Liver (tissue), 3 donors: Measurements from ENCODE around the gene PRSS57.

Source experiments
- EGR1 ChIP-seq, 2 donors: IDR thresholded peaks; 2 replicates each; pipeline ENCODE4 v1.6.1; 2016 to 2018; ENCODE audit warnings: antibody characterized with exemption in 2 of 2, low read depth in 2 of 2
- GABPA ChIP-seq, 2 donors: IDR thresholded peaks in 1 of 2; conservative IDR thresholded peaks in 1 of 2; 2 replicates each; pipeline ENCODE4 v1.6.1; 2016; ENCODE audit warnings: antibody characterized with exemption in 2 of 2, mild to moderate bottlenecking in 1 of 2, moderate library complexity in 1 of 2
- NR2F2 ChIP-seq: IDR thresholded peaks from 2 replicates; pipeline ENCODE4 v1.6.1; 2016; ENCODE audit warnings: antibody characterized with exemption
- RAD21 ChIP-seq, 2 donors: IDR thresholded peaks; 2 replicates each; pipeline ENCODE4 v1.6.1; 2016; ENCODE audit warnings: antibody characterized with exemption in 2 of 2, mild to moderate bottlenecking in 2 of 2
- SP1 ChIP-seq: IDR thresholded peaks from 2 replicates; pipeline ENCODE4 v1.6.1; 2018; ENCODE audit warnings: antibody characterized with exemption, mild to moderate bottlenecking
- TAF1 ChIP-seq: conservative IDR thresholded peaks from 2 replicates; pipeline ENCODE4 v1.6.1; 2016; ENCODE audit warnings: antibody characterized with exemption, mild to moderate bottlenecking
- YY1 ChIP-seq: IDR thresholded peaks from 2 replicates; pipeline ENCODE4 v1.6.1; 2016; ENCODE audit warnings: antibody characterized with exemption, mild to moderate bottlenecking
- TF ChIP-seq, protein P1 (sequence below): fragments of 150-350 bp; IDR thresholded peaks from 2 replicates; pipeline ENCODE4 v1.5.1; 2017; ENCODE audit warnings: improper control_type of control experiment, low read depth, low read length; ENCODE audit not compliant: missing input control
- TF ChIP-seq, protein P2 (sequence below): IDR thresholded peaks from 2 replicates; pipeline ENCODE4 v1.6.1; 2016; ENCODE audit warnings: antibody characterized with exemption, mild to moderate bottlenecking
- TF ChIP-seq, protein P3 (sequence below): IDR thresholded peaks from 2 replicates; pipeline ENCODE4 v1.6.1; 2016; ENCODE audit warnings: antibody characterized with exemption
- TF ChIP-seq, protein P4 (sequence below): IDR thresholded peaks from 2 replicates; pipeline ENCODE4 v1.6.1; 2016; ENCODE audit warnings: antibody characterized with exemption
- donor health status: healthy.
- donor health status: healthy.

DNA sequence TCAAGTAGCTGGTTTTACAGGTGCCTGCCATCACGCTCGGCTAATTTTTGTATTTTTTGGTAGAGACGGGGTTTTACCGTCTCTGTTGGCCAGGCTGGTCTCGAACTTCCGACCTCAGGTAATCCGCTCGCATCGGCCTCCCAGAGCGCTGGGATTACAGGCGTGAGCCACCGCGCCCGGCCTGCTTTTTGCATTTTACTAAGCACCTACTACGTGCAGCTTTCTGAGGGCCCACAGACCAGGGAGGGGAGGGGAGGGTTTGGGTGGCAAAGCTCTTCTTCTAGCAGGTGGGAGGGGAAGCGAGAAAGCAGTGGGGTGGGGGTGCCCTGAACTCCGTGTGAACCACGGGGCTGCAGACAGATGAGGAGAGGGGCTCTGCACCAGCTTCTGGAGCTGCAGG, 28.5 kb upstream of the PRSS57 start:
- TF ChIP-seq, protein P1, sequence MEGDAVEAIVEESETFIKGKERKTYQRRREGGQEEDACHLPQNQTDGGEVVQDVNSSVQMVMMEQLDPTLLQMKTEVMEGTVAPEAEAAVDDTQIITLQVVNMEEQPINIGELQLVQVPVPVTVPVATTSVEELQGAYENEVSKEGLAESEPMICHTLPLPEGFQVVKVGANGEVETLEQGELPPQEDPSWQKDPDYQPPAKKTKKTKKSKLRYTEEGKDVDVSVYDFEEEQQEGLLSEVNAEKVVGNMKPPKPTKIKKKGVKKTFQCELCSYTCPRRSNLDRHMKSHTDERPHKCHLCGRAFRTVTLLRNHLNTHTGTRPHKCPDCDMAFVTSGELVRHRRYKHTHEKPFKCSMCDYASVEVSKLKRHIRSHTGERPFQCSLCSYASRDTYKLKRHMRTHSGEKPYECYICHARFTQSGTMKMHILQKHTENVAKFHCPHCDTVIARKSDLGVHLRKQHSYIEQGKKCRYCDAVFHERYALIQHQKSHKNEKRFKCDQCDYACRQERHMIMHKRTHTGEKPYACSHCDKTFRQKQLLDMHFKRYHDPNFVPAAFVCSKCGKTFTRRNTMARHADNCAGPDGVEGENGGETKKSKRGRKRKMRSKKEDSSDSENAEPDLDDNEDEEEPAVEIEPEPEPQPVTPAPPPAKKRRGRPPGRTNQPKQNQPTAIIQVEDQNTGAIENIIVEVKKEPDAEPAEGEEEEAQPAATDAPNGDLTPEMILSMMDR: no peak
- TF ChIP-seq EGR1 (IDR thresholded peaks at IDR 0.05; ENCODE audit: low read depth in 2 of 2) (no peak), SP1 (no peak), NR2F2 (no peak), RAD21 (IDR thresholded peaks at IDR 0.05) (no peak), GABPA (IDR thresholded peaks at IDR 0.05 in 1 of 2, conservative IDR thresholded peaks at IDR 0.05 in 1 of 2) (no peak), YY1 (no peak), TAF1 (no peak)
- TF ChIP-seq, protein P2, sequence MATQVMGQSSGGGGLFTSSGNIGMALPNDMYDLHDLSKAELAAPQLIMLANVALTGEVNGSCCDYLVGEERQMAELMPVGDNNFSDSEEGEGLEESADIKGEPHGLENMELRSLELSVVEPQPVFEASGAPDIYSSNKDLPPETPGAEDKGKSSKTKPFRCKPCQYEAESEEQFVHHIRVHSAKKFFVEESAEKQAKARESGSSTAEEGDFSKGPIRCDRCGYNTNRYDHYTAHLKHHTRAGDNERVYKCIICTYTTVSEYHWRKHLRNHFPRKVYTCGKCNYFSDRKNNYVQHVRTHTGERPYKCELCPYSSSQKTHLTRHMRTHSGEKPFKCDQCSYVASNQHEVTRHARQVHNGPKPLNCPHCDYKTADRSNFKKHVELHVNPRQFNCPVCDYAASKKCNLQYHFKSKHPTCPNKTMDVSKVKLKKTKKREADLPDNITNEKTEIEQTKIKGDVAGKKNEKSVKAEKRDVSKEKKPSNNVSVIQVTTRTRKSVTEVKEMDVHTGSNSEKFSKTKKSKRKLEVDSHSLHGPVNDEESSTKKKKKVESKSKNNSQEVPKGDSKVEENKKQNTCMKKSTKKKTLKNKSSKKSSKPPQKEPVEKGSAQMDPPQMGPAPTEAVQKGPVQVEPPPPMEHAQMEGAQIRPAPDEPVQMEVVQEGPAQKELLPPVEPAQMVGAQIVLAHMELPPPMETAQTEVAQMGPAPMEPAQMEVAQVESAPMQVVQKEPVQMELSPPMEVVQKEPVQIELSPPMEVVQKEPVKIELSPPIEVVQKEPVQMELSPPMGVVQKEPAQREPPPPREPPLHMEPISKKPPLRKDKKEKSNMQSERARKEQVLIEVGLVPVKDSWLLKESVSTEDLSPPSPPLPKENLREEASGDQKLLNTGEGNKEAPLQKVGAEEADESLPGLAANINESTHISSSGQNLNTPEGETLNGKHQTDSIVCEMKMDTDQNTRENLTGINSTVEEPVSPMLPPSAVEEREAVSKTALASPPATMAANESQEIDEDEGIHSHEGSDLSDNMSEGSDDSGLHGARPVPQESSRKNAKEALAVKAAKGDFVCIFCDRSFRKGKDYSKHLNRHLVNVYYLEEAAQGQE: no peak
- TF ChIP-seq, protein P3, sequence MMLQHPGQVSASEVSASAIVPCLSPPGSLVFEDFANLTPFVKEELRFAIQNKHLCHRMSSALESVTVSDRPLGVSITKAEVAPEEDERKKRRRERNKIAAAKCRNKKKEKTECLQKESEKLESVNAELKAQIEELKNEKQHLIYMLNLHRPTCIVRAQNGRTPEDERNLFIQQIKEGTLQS: no peak
- TF ChIP-seq, protein P4, sequence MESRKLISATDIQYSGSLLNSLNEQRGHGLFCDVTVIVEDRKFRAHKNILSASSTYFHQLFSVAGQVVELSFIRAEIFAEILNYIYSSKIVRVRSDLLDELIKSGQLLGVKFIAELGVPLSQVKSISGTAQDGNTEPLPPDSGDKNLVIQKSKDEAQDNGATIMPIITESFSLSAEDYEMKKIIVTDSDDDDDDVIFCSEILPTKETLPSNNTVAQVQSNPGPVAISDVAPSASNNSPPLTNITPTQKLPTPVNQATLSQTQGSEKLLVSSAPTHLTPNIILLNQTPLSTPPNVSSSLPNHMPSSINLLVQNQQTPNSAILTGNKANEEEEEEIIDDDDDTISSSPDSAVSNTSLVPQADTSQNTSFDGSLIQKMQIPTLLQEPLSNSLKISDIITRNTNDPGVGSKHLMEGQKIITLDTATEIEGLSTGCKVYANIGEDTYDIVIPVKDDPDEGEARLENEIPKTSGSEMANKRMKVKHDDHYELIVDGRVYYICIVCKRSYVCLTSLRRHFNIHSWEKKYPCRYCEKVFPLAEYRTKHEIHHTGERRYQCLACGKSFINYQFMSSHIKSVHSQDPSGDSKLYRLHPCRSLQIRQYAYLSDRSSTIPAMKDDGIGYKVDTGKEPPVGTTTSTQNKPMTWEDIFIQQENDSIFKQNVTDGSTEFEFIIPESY: no peak
